ENCODE data around the gene EIF4E3.
A peak's percentile ranks its signal among the peaks of the same experiment; 100 is the strongest.

EIF4E3 gene

GRCh38 chr3:71657831-71658530, 67.2 kb downstream of the EIF4E3 start:
- Mint-ChIP-seq H3K36me3 (ENCODE audit: low read depth) (no peaks in the 10 kb centered on the region), H3K27me3 (ENCODE audit: low read depth, poor library complexity) (peaks cover 3% of the 10 kb centered on the region), H3K4me3 (no peak overlapping the region), H3K27ac (no peak overlapping the region), H3K4me1 (peaks cover 42% of the 10 kb centered on the region), H3K9me3 (no peaks in the 10 kb centered on the region)
- no peak for DNase-seq
- TF ChIP-seq, protein P1, sequence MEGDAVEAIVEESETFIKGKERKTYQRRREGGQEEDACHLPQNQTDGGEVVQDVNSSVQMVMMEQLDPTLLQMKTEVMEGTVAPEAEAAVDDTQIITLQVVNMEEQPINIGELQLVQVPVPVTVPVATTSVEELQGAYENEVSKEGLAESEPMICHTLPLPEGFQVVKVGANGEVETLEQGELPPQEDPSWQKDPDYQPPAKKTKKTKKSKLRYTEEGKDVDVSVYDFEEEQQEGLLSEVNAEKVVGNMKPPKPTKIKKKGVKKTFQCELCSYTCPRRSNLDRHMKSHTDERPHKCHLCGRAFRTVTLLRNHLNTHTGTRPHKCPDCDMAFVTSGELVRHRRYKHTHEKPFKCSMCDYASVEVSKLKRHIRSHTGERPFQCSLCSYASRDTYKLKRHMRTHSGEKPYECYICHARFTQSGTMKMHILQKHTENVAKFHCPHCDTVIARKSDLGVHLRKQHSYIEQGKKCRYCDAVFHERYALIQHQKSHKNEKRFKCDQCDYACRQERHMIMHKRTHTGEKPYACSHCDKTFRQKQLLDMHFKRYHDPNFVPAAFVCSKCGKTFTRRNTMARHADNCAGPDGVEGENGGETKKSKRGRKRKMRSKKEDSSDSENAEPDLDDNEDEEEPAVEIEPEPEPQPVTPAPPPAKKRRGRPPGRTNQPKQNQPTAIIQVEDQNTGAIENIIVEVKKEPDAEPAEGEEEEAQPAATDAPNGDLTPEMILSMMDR (IDR thresholded peaks at IDR 0.05) = no peak

DNA sequence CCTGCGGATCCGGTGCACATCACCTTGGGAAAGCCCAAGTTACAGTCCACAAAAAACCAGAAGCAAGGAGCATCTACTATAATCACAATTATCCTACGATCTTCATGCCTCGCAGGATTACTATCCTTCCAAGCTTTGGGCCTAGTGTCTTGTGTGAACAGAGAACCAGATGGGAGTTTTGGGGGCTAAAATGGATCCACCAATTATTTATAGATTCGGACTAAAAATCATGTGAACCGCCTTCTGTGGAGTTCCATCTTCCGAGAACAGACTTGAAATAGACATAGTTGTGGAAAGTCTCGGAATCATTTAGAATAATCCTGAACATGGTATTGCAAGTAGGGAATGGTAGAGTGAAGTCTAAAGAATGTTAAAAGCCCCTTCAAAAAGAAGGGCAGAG, 70.1 kb downstream of the EIF4E3 start:
- no peaks in the 10 kb centered on the region for H3K36me3 Mint-ChIP-seq (ENCODE audit: low read depth)
- no peak for DNase-seq
- no peak overlapping the region for H3K27ac Mint-ChIP-seq
- peaks cover 49% of the 10 kb centered on the region for H3K4me1 Mint-ChIP-seq
- no peaks in the 10 kb centered on the region for H3K9me3 Mint-ChIP-seq
- TF ChIP-seq, protein P1 (IDR thresholded peaks at IDR 0.05) = no peak
- no peak overlapping the region for H3K4me3 Mint-ChIP-seq
- peaks cover 3% of the 10 kb centered on the region for H3K27me3 Mint-ChIP-seq (ENCODE audit: low read depth, poor library complexity)

DNA sequence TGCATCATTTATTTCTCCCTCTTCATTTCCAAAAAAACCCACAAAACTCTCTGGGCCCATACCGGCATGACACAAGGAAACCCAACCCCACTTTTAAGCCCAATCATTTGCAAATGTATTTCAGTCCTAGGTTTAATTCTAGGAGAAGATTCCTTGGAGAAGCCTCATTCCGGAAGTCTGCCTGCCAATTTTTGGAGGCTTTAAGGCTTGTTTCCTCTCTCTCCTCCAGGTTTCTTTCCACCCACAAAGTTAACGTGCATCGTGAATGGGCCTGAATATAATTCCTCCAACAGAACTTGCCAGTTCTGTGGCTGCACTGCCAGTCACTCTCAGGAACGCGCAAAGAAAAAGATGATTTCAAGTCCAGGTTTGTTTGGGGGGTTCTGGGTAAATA, 71.8 kb downstream of the EIF4E3 start:
- no peak overlapping the region for H3K27ac Mint-ChIP-seq
- H3K4me3 Mint-ChIP-seq = no peak overlapping the region

DNA sequence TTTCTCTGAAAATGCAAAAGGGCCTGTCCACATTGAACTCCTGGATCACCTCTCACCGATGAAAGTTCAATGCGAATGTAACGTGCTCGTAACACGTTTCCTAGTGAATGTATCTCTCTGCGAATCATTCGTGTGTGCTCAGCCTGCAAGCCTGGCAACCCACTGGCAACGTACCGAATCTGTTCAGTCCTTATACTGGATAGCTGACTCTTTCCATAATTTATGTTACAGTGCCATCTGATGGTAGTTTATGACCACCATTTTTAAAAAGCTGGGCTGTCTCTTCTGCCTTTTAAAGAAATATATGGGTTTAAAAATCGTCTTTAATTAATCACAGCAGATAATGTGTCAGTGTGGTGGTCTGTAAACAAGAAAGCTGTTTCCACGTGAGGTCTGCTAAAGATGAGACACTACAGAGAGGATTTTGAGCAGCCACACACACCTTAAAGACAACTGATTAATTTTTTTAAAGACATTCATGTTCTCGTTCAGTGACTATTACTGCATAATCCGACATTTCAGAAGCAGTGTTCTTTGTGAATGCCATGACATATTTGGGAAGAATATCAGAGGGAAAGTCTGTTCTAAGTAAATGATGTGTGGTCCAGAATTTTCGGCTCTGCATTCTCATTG, 72.3 kb downstream of the EIF4E3 start:
- Mint-ChIP-seq H3K36me3 (ENCODE audit: low read depth) (no peaks in the 10 kb centered on the region), H3K4me3 (no peak overlapping the region), H3K27ac (no peak overlapping the region), H3K27me3 (ENCODE audit: low read depth, poor library complexity) (peaks cover 2% of the 10 kb centered on the region), H3K9me3 (no peaks in the 10 kb centered on the region), H3K4me1 (peaks cover 59% of the 10 kb centered on the region)
- TF ChIP-seq, protein P1 (IDR thresholded peaks at IDR 0.05) = peak; percentile 31
- DNase-seq = no peak

More for the DNA sequence above, 71.8 kb downstream of the EIF4E3 start:
- Mint-ChIP-seq H3K9me3 (no peaks in the 10 kb centered on the region), H3K36me3 (ENCODE audit: low read depth) (no peaks in the 10 kb centered on the region), H3K4me1 (peaks cover 58% of the 10 kb centered on the region), H3K27me3 (ENCODE audit: low read depth, poor library complexity) (peaks cover 3% of the 10 kb centered on the region)
- DNase-seq = no peak
- TF ChIP-seq, protein P1 (IDR thresholded peaks at IDR 0.05) = no peak

- H3K27me3 Mint-ChIP-seq (ENCODE audit: low read depth, poor library complexity) = no peaks in the 10 kb centered on the region
Measured at GRCh38 chr3:71651625-71652024, 73.6 kb downstream of the EIF4E3 start.

More at GRCh38 chr3:71651625-71652024, 73.6 kb downstream of the EIF4E3 start:
- TF ChIP-seq, protein P1 (IDR thresholded peaks at IDR 0.05) = no peak
- H3K9me3 Mint-ChIP-seq = no peaks in the 10 kb centered on the region
- H3K4me3 Mint-ChIP-seq = no peak overlapping the region
- peaks cover 59% of the 10 kb centered on the region for H3K4me1 Mint-ChIP-seq
- peak overlapping the region; percentile 56 for H3K27ac Mint-ChIP-seq
- H3K36me3 Mint-ChIP-seq (ENCODE audit: low read depth) = no peaks in the 10 kb centered on the region
- DNase-seq = no peak
